GM23248 (cell line): ENCODE results near the gene B9D1. TPM values are rescaled to one million over a fixed set of nuclear protein-coding genes. Genes with fewer than 3 reads are reported as not detected.

Source experiments
- DNase-seq: peaks from one replicate; pipeline ENCODE4 v3.0.0-alpha.2; 2015
- H2AFZ ChIP-seq: fragments of 200-600 bp; sonication (generic); 2 replicates; pipeline ENCODE4 v1.6.1; 2016; ENCODE audit warnings: antibody characterized with exemption
- H3F3A ChIP-seq: fragments of 200-600 bp; sonication (generic); 2 replicates; pipeline ENCODE4 v1.6.1; 2016; ENCODE audit warnings: mild to moderate bottlenecking, antibody characterized with exemption, mixed run types; ENCODE audit not compliant: insufficient read depth
- H3K27ac ChIP-seq: fragments of 200-600 bp; sonication (generic); 2 replicates; pipeline ENCODE4 v1.5.1; 2016; ENCODE audit warnings: mild to moderate bottlenecking
- H3K27me3 ChIP-seq: fragments of 200-600 bp; sonication (generic); replicated peaks from 2 replicates; pipeline ENCODE4 v1.6.1; 2016; ENCODE audit warnings: mild to moderate bottlenecking; ENCODE audit not compliant: insufficient read depth
- H3K36me3 ChIP-seq: fragments of 200-600 bp; sonication (generic); 2 replicates; pipeline ENCODE4 v1.6.1; 2016; ENCODE audit warnings: low read depth, mild to moderate bottlenecking
- H3K4me1 ChIP-seq: fragments of 200-600 bp; sonication (generic); 2 replicates; pipeline ENCODE4 v1.6.1; 2016; ENCODE audit warnings: mild to moderate bottlenecking; ENCODE audit not compliant: insufficient read depth
- H3K4me2 ChIP-seq: fragments of 200-600 bp; sonication (generic); one replicate; pipeline ENCODE4 v1.6.1; 2016; ENCODE audit warnings: mild to moderate bottlenecking; ENCODE audit not compliant: unreplicated experiment
- H3K4me3 ChIP-seq: fragments of 200-600 bp; sonication (generic); 2 replicates; pipeline ENCODE4 v1.5.1; 2016; ENCODE audit warnings: mild to moderate bottlenecking
- H3K79me2 ChIP-seq: fragments of 200-600 bp; sonication (generic); 2 replicates; pipeline ENCODE4 v1.6.1; 2016; ENCODE audit warnings: mild to moderate bottlenecking; ENCODE audit not compliant: insufficient read depth
- H3K9ac ChIP-seq: fragments of 200-600 bp; sonication (generic); 2 replicates; pipeline ENCODE4 v1.6.1; 2016; ENCODE audit warnings: mild to moderate bottlenecking
- H3K9me2 ChIP-seq: fragments of 200-600 bp; sonication (generic); 2 replicates; pipeline ENCODE4 v1.6.1; 2016; ENCODE audit warnings: mixed run types, mild to moderate bottlenecking, moderate library complexity; ENCODE audit not compliant: insufficient read depth
- H3K9me3 ChIP-seq: fragments of 200-600 bp; sonication (generic); one replicate; pipeline ENCODE4 v1.6.1; 2017; ENCODE audit warnings: low read depth
- H4K20me1 ChIP-seq: fragments of 200-600 bp; sonication (generic); 2 replicates; pipeline ENCODE4 v1.6.0; 2016; ENCODE audit not compliant: insufficient read depth
- EZH2 ChIP-seq: fragments of 200-600 bp; sonication (generic); IDR thresholded peaks from 2 replicates; pipeline ENCODE4 v1.6.1; 2018; ENCODE audit warnings: antibody characterized with exemption, mild to moderate bottlenecking; ENCODE audit not compliant: insufficient read depth, poor library complexity, severe bottlenecking
- EZH2phosphoT487 ChIP-seq: fragments of 200-600 bp; sonication (generic); IDR thresholded peaks from 2 replicates; pipeline ENCODE4 v1.6.1; 2018; ENCODE audit warnings: antibody characterized with exemption, moderate library complexity, mild to moderate bottlenecking, low read depth; ENCODE audit not compliant: insufficient read depth
- WGBS, 2 experiments: methylation state at CpG; one replicate each; pipeline ENCODE4 v1.1.6; 2015 to 2017; ENCODE audit warnings: low lambda C conversion rate in 2 of 2, low coverage in 1 of 2; ENCODE audit errors: missing lambda C conversion rate in 2 of 2; 5-methylcytosine and 5-hydroxymethylcytosine counted together
- in situ Hi-C: fragments of 300-500 bp; cut with MboI; formaldehyde crosslinking; loops from 2 replicates; pipeline ENCODE4 v1.15.0; 2020
- polyA plus RNA-seq: library from polyadenylated mRNA; unstranded; fragments of >200 nt; fragmentation: Nextera tagmentation; extraction: Ambion mirVana; gene quantifications from 2 replicates; pipeline ENCODE4 v1.2.1, GENCODE V29; 2016
- total RNA-seq: library from RNA; depleted of rRNA; stranded (reverse); fragments of >200 nt; shearing (Covaris generic); gene quantifications from 2 replicates; pipeline ENCODE4 v1.2.3, GENCODE V29; 2014

The B9D1 gene
- total and polyA plus RNA-seq, 2 experiments from 2014 or later = 15.5 to 24.4 TPM

DNA sequence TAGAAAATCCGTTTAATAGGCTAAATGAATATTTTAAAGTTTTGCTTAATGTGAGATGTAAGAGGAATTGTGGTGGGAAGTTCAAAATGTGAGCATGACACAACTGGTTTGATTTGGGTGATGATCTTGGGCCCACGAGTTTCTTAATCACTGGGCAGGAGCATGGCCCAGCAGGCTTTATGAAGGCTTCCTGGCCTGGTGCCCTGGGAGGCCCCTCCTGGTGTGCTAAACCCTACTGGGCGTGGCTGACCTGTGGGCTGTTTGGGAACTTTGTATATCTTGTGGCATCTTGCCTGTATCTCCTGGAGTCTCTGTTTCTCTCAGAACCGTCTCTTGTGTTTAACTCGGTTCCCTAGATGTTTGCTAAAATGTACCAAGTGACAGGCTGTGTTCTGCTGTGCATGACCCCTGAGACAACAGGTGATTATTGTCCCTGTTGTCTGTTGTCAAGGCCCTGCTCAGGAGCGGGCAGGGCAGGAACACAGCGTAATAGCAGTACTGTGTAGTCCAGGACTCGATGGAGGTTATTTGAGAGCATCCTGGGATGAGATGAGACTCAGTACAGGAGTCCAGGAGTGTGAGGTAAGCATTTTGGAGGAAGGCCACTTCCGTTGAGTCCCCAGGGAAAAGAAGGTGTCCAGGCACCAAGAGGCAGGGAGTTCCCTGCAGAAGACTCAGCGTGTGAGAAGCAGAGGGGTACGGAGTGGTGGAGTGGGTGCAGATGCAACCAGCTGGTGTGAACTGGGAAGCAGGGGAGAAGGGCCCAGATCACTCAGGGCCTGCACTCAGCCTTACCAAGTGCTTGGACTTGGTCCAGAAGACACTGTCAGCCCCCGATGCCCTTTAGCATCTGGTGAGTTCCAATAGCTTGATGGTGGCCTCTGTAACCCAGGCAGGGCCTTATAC, 48.5 kb downstream of the B9D1 start:
- Histone ChIP-seq H3K9me2 (no peaks in the 10 kb centered on the region), H3K9ac (no peak overlapping the region), H4K20me1 (no peaks in the 10 kb centered on the region), H3K27me3 (no peaks in the 10 kb centered on the region), H3K36me3 (peaks cover 11% of the 10 kb centered on the region; the same call in 1 of the 2 replicates), H2AFZ (no peak overlapping the region), H3K4me2 (no peak overlapping the region), H3K79me2 (no peaks in the 10 kb centered on the region), H3K4me3 (no peak overlapping the region), H3K27ac (no peak overlapping the region), H3F3A (no peaks in the 10 kb centered on the region; the same call in 1 of the 2 replicates), H3K4me1 (peaks cover 8% of the 10 kb centered on the region), H3K9me3 (no peaks in the 10 kb centered on the region)
- DNase-seq = no peak
- no peak for TF ChIP-seq EZH2phosphoT487
- WGBS, 2 experiments = 81 to 82% methylated on average over 12 of the region's 12 CpGs
- in situ Hi-C loops = no loop called here

DNA sequence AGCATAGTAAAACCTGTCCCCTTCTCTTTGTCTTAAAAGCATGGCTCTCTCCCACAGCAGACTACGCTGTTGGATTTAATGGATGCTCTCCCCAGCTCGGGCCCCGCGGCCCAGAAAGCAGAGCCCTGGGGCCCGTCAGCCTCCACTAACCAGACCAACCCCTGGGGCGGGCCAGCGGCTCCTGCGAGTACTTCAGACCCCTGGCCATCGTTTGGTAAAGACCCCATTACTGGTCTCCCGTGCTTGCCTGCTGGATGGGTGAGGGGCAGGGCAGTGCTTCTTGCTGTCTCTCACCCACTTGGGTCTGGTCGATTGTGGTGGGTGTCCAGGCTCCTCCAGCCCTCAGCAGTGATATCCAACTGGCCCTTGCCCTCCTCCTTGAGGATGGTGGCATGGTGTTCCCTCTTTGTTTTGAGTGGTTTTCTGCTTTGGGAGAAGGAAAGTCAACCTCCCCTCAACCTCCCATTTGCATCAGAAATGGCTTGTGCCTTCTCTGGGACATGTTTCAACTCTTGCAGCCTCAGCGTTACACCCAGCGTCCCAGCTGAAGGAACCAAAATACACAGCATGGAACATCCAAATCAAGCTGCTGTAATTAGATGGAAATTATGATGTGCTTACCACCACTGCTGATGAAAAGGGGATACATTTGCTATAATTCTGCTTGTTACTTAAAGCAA, 49.3 kb downstream of the B9D1 start:
- no peak overlapping the region for H2AFZ ChIP-seq
- no peak overlapping the region for H3K9ac ChIP-seq
- WGBS, 2 experiments = 90 to 91% methylated on average over 13 of the region's 13 CpGs
- peaks cover 11% of the 10 kb centered on the region; the same call in 1 of the 2 replicates for H3K36me3 ChIP-seq
- no peaks in the 10 kb centered on the region for H4K20me1 ChIP-seq
- in situ Hi-C loops = no loop called here
- DNase-seq = no peak
- H3K27me3 ChIP-seq = no peaks in the 10 kb centered on the region
- H3F3A ChIP-seq = no peaks in the 10 kb centered on the region; the same call in 1 of the 2 replicates
- H3K4me2 ChIP-seq = no peak overlapping the region
- H3K9me2 ChIP-seq = no peaks in the 10 kb centered on the region
- no peak overlapping the region for H3K27ac ChIP-seq
- no peaks in the 10 kb centered on the region for H3K9me3 ChIP-seq
- peaks cover 8% of the 10 kb centered on the region for H3K4me1 ChIP-seq
- peaks cover 2% of the 10 kb centered on the region; the same call in 1 of the 2 replicates for H3K79me2 ChIP-seq
- H3K4me3 ChIP-seq = no peak overlapping the region
- TF ChIP-seq EZH2phosphoT487 (no peak), EZH2 (no peak)

DNA sequence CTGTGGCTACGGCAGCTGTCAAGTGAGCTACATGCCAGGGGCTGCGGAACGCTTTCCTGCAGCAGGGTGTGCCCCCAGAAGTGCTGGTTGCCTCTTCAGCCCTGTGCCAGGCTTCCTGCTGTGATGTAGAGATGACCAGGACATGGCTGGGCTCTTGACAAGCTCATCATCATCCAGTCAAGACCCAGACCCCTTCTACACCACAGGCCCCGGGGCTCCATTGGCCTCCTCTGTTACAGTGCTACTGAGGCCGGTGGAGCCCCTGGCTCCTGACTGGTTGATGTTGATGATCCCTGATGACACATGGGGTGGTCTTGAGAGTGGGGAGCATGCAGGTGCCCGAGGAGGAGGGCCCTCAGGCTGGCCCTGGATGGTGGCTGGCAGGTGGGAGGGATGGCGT, 50.1 kb downstream of the B9D1 start:
- Histone ChIP-seq H3K36me3 (peaks cover 11% of the 10 kb centered on the region; the same call in 1 of the 2 replicates), H3K9ac (no peak overlapping the region), H2AFZ (no peak overlapping the region), H3K9me2 (no peaks in the 10 kb centered on the region), H3K27me3 (no peaks in the 10 kb centered on the region), H3K4me1 (peaks cover 8% of the 10 kb centered on the region), H4K20me1 (no peaks in the 10 kb centered on the region), H3K4me2 (no peak overlapping the region), H3K27ac (0 out of 2 replicates have a peak overlapping the region, but pooled peaks have one; percentile 49), H3K9me3 (no peaks in the 10 kb centered on the region), H3K4me3 (no peak overlapping the region), H3F3A (no peaks in the 10 kb centered on the region; the same call in 1 of the 2 replicates), H3K79me2 (peaks cover 10% of the 10 kb centered on the region)
- TF ChIP-seq EZH2phosphoT487 = no peak
- TF ChIP-seq EZH2 = no peak
- no peak for DNase-seq
- in situ Hi-C loops = no loop called here
- WGBS, 2 experiments = 87% methylated on average over 7 of the region's 7 CpGs

- no peaks in the 10 kb centered on the region; the same call in 1 of the 2 replicates for H3F3A ChIP-seq
- H3K9me2 ChIP-seq = no peaks in the 10 kb centered on the region
- H3K9me3 ChIP-seq = no peaks in the 10 kb centered on the region
- H3K79me2 ChIP-seq = peaks cover 18% of the 10 kb centered on the region
- WGBS, 2 experiments = 62% methylated on average over 6 of the region's 6 CpGs
- no peaks in the 10 kb centered on the region for H3K27me3 ChIP-seq
- peaks cover 8% of the 10 kb centered on the region for H3K4me1 ChIP-seq
- no peak overlapping the region for H2AFZ ChIP-seq
- peak; percentile 64 for DNase-seq
- TF ChIP-seq EZH2 (no peak), EZH2phosphoT487 (no peak)
- no peak overlapping the region for H3K4me3 ChIP-seq
- H3K9ac ChIP-seq = peak overlapping the region; percentile 12; the same call in 1 of the 2 replicates
- H3K4me2 ChIP-seq = peak overlapping the region; percentile 27
- in situ Hi-C loops = no loop called here
- H3K27ac ChIP-seq = peak overlapping the region; percentile 49
- H3K36me3 ChIP-seq = peaks cover 11% of the 10 kb centered on the region; the same call in 1 of the 2 replicates
- H4K20me1 ChIP-seq = no peaks in the 10 kb centered on the region
Observed at GRCh38 chr17:19311421-19312215, 50.9 kb downstream of the B9D1 start.
